ENCODE measurements around the gene NPHS1.
"Not testable (repeated sequence)": the region's sequence is repeated elsewhere in the genome, so short reads cannot be mapped to it uniquely, and the experiment has no call there.

GRCh38 chr19:35891819-35892218, 39.5 kb upstream of the NPHS1 start:
- TF ChIP-seq CTCF (IDR thresholded peaks at IDR 0.05); POLR2AphosphoS5 (IDR thresholded peaks at IDR 0.05; ENCODE audit: low read depth, low read length); REST (IDR thresholded peaks at IDR 0.05; ENCODE audit: insufficient read depth in 1 of 2, low read depth in 2 of 2, low read length in 1 of 2); SIN3A (IDR thresholded peaks at IDR 0.05; ENCODE audit: borderline replicate concordance, insufficient read depth, low read depth, low read length); TCF7L2 (IDR thresholded peaks at IDR 0.05; ENCODE audit: low read depth, low read length): not testable (repeated sequence)
